Liver (tissue), 9 donors: ENCODE measurements around the gene SRPK1. TPM values are rescaled to one million over a fixed set of nuclear protein-coding genes. Genes with fewer than 3 reads are reported as not detected.

Source experiments
- DNase-seq: peaks from one replicate; pipeline ENCODE4 v3.0.0-alpha.2; 2017; ENCODE audit warnings: low spot score
- H3K27ac ChIP-seq, 2 donors: one replicate each; pipeline ENCODE4 v1.7.0; 2013; ENCODE audit warnings: inconsistent platforms in 2 of 2, low read length in 2 of 2, control low read depth in 1 of 2, low read depth in 1 of 2, mild to moderate bottlenecking in 1 of 2
- H3K27me3 ChIP-seq, 4 donors: one replicate each; pipeline versions ENCODE4 v1.6.1 to v1.7.0; 2013; ENCODE audit warnings: low read length in 3 of 4, inconsistent platforms in 1 of 4, mild to moderate bottlenecking in 1 of 4, moderate library complexity in 1 of 4; ENCODE audit not compliant: control insufficient read depth in 4 of 4, insufficient read depth in 4 of 4
- H3K36me3 ChIP-seq, 4 donors: one replicate each; pipeline versions ENCODE4 v1.6.1 to v1.7.0; 2013; ENCODE audit warnings: low read length in 3 of 4, mild to moderate bottlenecking in 3 of 4, low read depth in 1 of 4, moderate library complexity in 1 of 4; ENCODE audit not compliant: control insufficient read depth in 4 of 4, insufficient read depth in 3 of 4
- H3K4me1 ChIP-seq, 4 donors: one replicate each; pipeline versions ENCODE4 v1.6.1 to v1.7.0; 2013; ENCODE audit warnings: low read length in 3 of 4, mild to moderate bottlenecking in 3 of 4, moderate library complexity in 1 of 4; ENCODE audit not compliant: control insufficient read depth in 4 of 4, insufficient read depth in 4 of 4
- H3K4me3 ChIP-seq, 3 donors: one replicate each; pipeline versions ENCODE4 v1.6.1 to v1.7.0; 2013; ENCODE audit warnings: low read length in 3 of 3, control low read depth in 1 of 3, low read depth in 1 of 3, mild to moderate bottlenecking in 1 of 3
- H3K9ac ChIP-seq, 2 donors: one replicate each; pipeline ENCODE4 v1.7.0; 2013; ENCODE audit warnings: low read length in 2 of 2, mild to moderate bottlenecking in 2 of 2, moderate library complexity in 2 of 2, control low read depth in 1 of 2, low read depth in 1 of 2
- H3K9me3 ChIP-seq, 4 donors: one replicate each; pipeline versions ENCODE4 v1.6.1 to v1.7.0; 2013; ENCODE audit warnings: low read length in 3 of 4; ENCODE audit not compliant: control insufficient read depth in 4 of 4
- EGR1 ChIP-seq, 2 donors: IDR thresholded peaks; 2 replicates each; pipeline ENCODE4 v1.6.1; 2016 to 2018; ENCODE audit warnings: antibody characterized with exemption in 2 of 2, low read depth in 2 of 2
- FOXA1 ChIP-seq: IDR thresholded peaks from 2 replicates; pipeline ENCODE4 v1.6.1; 2016; ENCODE audit warnings: antibody characterized with exemption
- FOXA2 ChIP-seq: IDR thresholded peaks from 2 replicates; pipeline ENCODE4 v1.6.1; 2016; ENCODE audit warnings: antibody characterized with exemption
- JUND ChIP-seq, 2 donors: IDR thresholded peaks; 2 replicates each; pipeline ENCODE4 v1.6.1; 2016; ENCODE audit warnings: antibody characterized with exemption in 2 of 2
- NR2F2 ChIP-seq: IDR thresholded peaks from 2 replicates; pipeline ENCODE4 v1.6.1; 2016; ENCODE audit warnings: antibody characterized with exemption
- RAD21 ChIP-seq, 2 donors: IDR thresholded peaks; 2 replicates each; pipeline ENCODE4 v1.6.1; 2016; ENCODE audit warnings: antibody characterized with exemption in 2 of 2, mild to moderate bottlenecking in 2 of 2
- SP1 ChIP-seq: IDR thresholded peaks from 2 replicates; pipeline ENCODE4 v1.6.1; 2018; ENCODE audit warnings: antibody characterized with exemption, mild to moderate bottlenecking
- TAF1 ChIP-seq: conservative IDR thresholded peaks from 2 replicates; pipeline ENCODE4 v1.6.1; 2016; ENCODE audit warnings: antibody characterized with exemption, mild to moderate bottlenecking
- YY1 ChIP-seq: IDR thresholded peaks from 2 replicates; pipeline ENCODE4 v1.6.1; 2016; ENCODE audit warnings: antibody characterized with exemption, mild to moderate bottlenecking
- WGBS: extraction: QIAGEN DNeasy Blood & Tissue Kit; methylation state at CpG from one replicate; pipeline ENCODE4 v1.1.7; 2013; 5-methylcytosine and 5-hydroxymethylcytosine counted together
- polyA plus RNA-seq, 2 donors: library from polyadenylated mRNA; stranded (reverse) in 1 of 2; unstranded in 1 of 2; fragments of 200-250 nt in 1 of 2; fragments of >200 nt in 1 of 2; fragmentation: Nextera tagmentation in 1 of 2; extraction: Ambion mirVana in 1 of 2; gene quantifications; one replicate each; pipeline versions ENCODE4 v1.2.1 to v1.2.3, GENCODE V29; 2013 to 2015
- total RNA-seq, 2 donors: library from RNA; depleted of rRNA; stranded (reverse); fragments of >200 nt; gene quantifications; one replicate each; pipeline ENCODE4 v1.2.3, GENCODE V29; 2014
- TF ChIP-seq, protein P1 (sequence below): IDR thresholded peaks from 2 replicates; pipeline ENCODE4 v1.6.1; 2016; ENCODE audit warnings: antibody characterized with exemption
- TF ChIP-seq, protein P2 (sequence below): IDR thresholded peaks from 2 replicates; pipeline ENCODE4 v1.6.1; 2016; ENCODE audit warnings: antibody characterized with exemption, mild to moderate bottlenecking
- TF ChIP-seq, protein P3 (sequence below): IDR thresholded peaks from 2 replicates; pipeline ENCODE4 v1.6.1; 2016; ENCODE audit warnings: antibody characterized with exemption
- donor health status: healthy.
- donor health status: healthy.
- donor health status: healthy.
- donor health status: healthy.
- donor health status: healthy.

The SRPK1 gene
- total and polyA plus RNA-seq, 4 donors = 11.9 to 41.2 (median 32.9) TPM

DNA sequence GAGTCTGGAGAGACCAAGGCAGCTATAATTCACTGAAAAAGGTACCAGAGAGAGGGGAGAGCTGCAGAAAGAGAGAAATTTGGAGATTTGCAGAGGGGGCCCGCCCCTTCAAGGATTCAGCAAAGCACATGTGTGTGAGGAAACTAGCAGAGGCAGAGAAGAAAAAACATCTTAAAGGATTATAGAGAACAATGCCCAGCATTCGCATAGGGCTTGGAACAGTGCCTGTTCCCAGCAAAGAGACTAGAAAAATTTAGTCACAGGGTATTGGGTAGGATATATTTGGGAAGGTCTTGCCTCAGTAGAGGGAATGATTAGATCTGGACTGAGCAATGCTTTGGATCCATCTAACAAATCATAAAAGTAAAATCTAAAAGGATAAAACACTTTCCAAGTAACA, 44.0 kb downstream of the SRPK1 start:
- H3K36me3 ChIP-seq = peaks cover 0 to 7% (median 1%) of the 10 kb centered on the region in 4 donors
- peaks cover 0 to 2% (median under 1%) of the 10 kb centered on the region in 4 donors for H3K9me3 ChIP-seq
- TF ChIP-seq RAD21 (IDR thresholded peaks at IDR 0.05) = no peak
- TF ChIP-seq NR2F2 = no peak
- TF ChIP-seq TAF1 = no peak
- TF ChIP-seq, protein P1, sequence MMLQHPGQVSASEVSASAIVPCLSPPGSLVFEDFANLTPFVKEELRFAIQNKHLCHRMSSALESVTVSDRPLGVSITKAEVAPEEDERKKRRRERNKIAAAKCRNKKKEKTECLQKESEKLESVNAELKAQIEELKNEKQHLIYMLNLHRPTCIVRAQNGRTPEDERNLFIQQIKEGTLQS = no peak
- TF ChIP-seq, protein P2, sequence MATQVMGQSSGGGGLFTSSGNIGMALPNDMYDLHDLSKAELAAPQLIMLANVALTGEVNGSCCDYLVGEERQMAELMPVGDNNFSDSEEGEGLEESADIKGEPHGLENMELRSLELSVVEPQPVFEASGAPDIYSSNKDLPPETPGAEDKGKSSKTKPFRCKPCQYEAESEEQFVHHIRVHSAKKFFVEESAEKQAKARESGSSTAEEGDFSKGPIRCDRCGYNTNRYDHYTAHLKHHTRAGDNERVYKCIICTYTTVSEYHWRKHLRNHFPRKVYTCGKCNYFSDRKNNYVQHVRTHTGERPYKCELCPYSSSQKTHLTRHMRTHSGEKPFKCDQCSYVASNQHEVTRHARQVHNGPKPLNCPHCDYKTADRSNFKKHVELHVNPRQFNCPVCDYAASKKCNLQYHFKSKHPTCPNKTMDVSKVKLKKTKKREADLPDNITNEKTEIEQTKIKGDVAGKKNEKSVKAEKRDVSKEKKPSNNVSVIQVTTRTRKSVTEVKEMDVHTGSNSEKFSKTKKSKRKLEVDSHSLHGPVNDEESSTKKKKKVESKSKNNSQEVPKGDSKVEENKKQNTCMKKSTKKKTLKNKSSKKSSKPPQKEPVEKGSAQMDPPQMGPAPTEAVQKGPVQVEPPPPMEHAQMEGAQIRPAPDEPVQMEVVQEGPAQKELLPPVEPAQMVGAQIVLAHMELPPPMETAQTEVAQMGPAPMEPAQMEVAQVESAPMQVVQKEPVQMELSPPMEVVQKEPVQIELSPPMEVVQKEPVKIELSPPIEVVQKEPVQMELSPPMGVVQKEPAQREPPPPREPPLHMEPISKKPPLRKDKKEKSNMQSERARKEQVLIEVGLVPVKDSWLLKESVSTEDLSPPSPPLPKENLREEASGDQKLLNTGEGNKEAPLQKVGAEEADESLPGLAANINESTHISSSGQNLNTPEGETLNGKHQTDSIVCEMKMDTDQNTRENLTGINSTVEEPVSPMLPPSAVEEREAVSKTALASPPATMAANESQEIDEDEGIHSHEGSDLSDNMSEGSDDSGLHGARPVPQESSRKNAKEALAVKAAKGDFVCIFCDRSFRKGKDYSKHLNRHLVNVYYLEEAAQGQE = no peak
- TF ChIP-seq SP1 = no peak
- TF ChIP-seq FOXA2 = no peak
- no peak for TF ChIP-seq JUND (IDR thresholded peaks at IDR 0.05)
- TF ChIP-seq YY1 = no peak
- TF ChIP-seq EGR1 (IDR thresholded peaks at IDR 0.05; ENCODE audit: low read depth in 2 of 2) = no peak
- TF ChIP-seq, protein P3, sequence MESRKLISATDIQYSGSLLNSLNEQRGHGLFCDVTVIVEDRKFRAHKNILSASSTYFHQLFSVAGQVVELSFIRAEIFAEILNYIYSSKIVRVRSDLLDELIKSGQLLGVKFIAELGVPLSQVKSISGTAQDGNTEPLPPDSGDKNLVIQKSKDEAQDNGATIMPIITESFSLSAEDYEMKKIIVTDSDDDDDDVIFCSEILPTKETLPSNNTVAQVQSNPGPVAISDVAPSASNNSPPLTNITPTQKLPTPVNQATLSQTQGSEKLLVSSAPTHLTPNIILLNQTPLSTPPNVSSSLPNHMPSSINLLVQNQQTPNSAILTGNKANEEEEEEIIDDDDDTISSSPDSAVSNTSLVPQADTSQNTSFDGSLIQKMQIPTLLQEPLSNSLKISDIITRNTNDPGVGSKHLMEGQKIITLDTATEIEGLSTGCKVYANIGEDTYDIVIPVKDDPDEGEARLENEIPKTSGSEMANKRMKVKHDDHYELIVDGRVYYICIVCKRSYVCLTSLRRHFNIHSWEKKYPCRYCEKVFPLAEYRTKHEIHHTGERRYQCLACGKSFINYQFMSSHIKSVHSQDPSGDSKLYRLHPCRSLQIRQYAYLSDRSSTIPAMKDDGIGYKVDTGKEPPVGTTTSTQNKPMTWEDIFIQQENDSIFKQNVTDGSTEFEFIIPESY = no peak
- H3K4me3 ChIP-seq = no peak overlapping the region
- DNase-seq = no peak
- H3K4me1 ChIP-seq = no peaks in the 10 kb centered on the region
- no peak overlapping the region for H3K9ac ChIP-seq
- 97% methylated on average over 2 of the region's 2 CpGs for WGBS
- no peak overlapping the region for H3K27ac ChIP-seq
- no peaks in the 10 kb centered on the region for H3K27me3 ChIP-seq

DNA sequence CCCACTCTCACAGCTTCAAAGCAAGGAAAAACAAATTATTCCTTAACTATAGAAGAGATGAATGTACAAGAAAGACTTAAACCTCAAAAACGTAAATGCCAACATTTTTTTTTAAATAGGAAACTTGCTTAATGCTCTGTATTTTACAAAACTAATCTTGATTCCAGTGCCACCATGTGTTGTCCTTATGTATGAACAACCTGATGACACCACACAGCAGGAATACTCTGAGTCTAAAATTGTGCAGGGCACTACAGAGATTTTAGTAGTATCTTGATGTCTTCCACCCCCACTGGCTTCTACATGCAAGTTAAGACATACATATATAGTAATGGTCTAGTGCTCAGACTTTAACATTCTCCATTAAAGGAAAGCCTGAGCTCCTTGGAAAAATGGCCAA, 46.2 kb downstream of the SRPK1 start:
- no peak for DNase-seq
- no peak overlapping the region for H3K4me3 ChIP-seq
- H3K9ac ChIP-seq = no peak overlapping the region
- no peaks in the 10 kb centered on the region for H3K27me3 ChIP-seq
- no peaks in the 10 kb centered on the region for H3K4me1 ChIP-seq
- H3K36me3 ChIP-seq = peaks cover under 1 to 8% (median 4%) of the 10 kb centered on the region in 4 donors
- WGBS = 81% methylated on average over 1 of the region's 1 CpG
- no peaks in the 10 kb centered on the region for H3K9me3 ChIP-seq
- no peak for TF ChIP-seq TAF1
- TF ChIP-seq JUND (IDR thresholded peaks at IDR 0.05) = no peak
- no peak for TF ChIP-seq FOXA1
- no peak for TF ChIP-seq SP1
- peak in 1 of 2 donors; percentile 34 for TF ChIP-seq RAD21 (IDR thresholded peaks at IDR 0.05)
- TF ChIP-seq, protein P2 = no peak
- H3K27ac ChIP-seq = no peak overlapping the region
